HepG2 (cell line): Measurements from ENCODE around the gene GRIK2.

Experiments used
- MYC ChIP-seq: sonication (generic); formaldehyde crosslinking; IDR thresholded peaks from 2 replicates; pipeline ENCODE4 v1.9.0; 2021; ENCODE audit warnings: missing genetic modification reagents, borderline replicate concordance
- TCF7L2 ChIP-seq: IDR thresholded peaks from 2 replicates; pipeline ENCODE4 v1.6.1; 2011; ENCODE audit warnings: mild to moderate bottlenecking, low read depth, low read length, moderate library complexity
- ZNF292 ChIP-seq: sonication (generic); formaldehyde crosslinking; IDR thresholded peaks from 2 replicates; pipeline ENCODE4 v1.8.1; 2022; ENCODE audit warnings: mild to moderate bottlenecking, low read depth, missing genetic modification reagents, borderline replicate concordance

DNA sequence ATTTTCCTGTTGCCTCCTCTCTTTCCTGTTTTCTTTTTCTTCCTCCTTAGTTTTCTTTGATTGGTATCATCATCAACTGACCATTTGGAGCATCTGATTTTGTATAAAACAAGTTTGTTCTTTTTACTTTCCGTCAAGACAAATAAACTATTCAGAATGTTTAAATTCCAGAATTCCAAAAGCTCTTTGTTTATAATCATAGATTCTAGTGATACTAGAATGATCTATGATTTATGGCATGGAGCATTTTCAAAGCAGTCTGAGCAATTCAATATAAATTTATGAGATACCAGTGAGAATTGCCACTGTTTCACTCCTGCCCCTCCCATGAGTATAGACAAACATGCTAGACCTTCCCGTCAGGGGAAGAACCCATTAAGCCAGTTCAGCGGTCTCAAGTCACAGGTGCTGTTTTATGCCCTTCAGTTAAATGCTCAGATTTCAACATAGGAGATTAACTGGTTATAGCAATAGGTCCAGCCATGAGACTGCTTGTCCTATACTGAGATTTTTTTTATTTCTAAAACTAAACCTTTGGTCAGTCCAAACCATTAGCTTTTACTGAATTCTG lies 60.7 kb downstream of the GRIK2 start:
- TF ChIP-seq MYC (CRISPR knock-in tag) (no peak), ZNF292 (CRISPR knock-in tag) (no peak), TCF7L2 (no peak)
